GM23248 (cell line): ENCODE results near the gene SPP1. TPM values are rescaled to one million over a fixed set of nuclear protein-coding genes. Genes with fewer than 3 reads are reported as not detected.

Experiments
- DNase-seq: peaks from one replicate; pipeline ENCODE4 v3.0.0-alpha.2; 2015
- H2AFZ ChIP-seq: fragments of 200-600 bp; sonication (generic); 2 replicates; pipeline ENCODE4 v1.6.1; 2016; ENCODE audit warnings: antibody characterized with exemption
- H3F3A ChIP-seq: fragments of 200-600 bp; sonication (generic); 2 replicates; pipeline ENCODE4 v1.6.1; 2016; ENCODE audit warnings: mild to moderate bottlenecking, antibody characterized with exemption, mixed run types; ENCODE audit not compliant: insufficient read depth
- H3K27ac ChIP-seq: fragments of 200-600 bp; sonication (generic); 2 replicates; pipeline ENCODE4 v1.5.1; 2016; ENCODE audit warnings: mild to moderate bottlenecking
- H3K27me3 ChIP-seq: fragments of 200-600 bp; sonication (generic); replicated peaks from 2 replicates; pipeline ENCODE4 v1.6.1; 2016; ENCODE audit warnings: mild to moderate bottlenecking; ENCODE audit not compliant: insufficient read depth
- H3K36me3 ChIP-seq: fragments of 200-600 bp; sonication (generic); 2 replicates; pipeline ENCODE4 v1.6.1; 2016; ENCODE audit warnings: low read depth, mild to moderate bottlenecking
- H3K4me1 ChIP-seq: fragments of 200-600 bp; sonication (generic); 2 replicates; pipeline ENCODE4 v1.6.1; 2016; ENCODE audit warnings: mild to moderate bottlenecking; ENCODE audit not compliant: insufficient read depth
- H3K4me2 ChIP-seq: fragments of 200-600 bp; sonication (generic); one replicate; pipeline ENCODE4 v1.6.1; 2016; ENCODE audit warnings: mild to moderate bottlenecking; ENCODE audit not compliant: unreplicated experiment
- H3K4me3 ChIP-seq: fragments of 200-600 bp; sonication (generic); 2 replicates; pipeline ENCODE4 v1.5.1; 2016; ENCODE audit warnings: mild to moderate bottlenecking
- H3K79me2 ChIP-seq: fragments of 200-600 bp; sonication (generic); 2 replicates; pipeline ENCODE4 v1.6.1; 2016; ENCODE audit warnings: mild to moderate bottlenecking; ENCODE audit not compliant: insufficient read depth
- H3K9ac ChIP-seq: fragments of 200-600 bp; sonication (generic); 2 replicates; pipeline ENCODE4 v1.6.1; 2016; ENCODE audit warnings: mild to moderate bottlenecking
- H3K9me2 ChIP-seq: fragments of 200-600 bp; sonication (generic); 2 replicates; pipeline ENCODE4 v1.6.1; 2016; ENCODE audit warnings: mixed run types, mild to moderate bottlenecking, moderate library complexity; ENCODE audit not compliant: insufficient read depth
- H3K9me3 ChIP-seq: fragments of 200-600 bp; sonication (generic); one replicate; pipeline ENCODE4 v1.6.1; 2017; ENCODE audit warnings: low read depth
- H4K20me1 ChIP-seq: fragments of 200-600 bp; sonication (generic); 2 replicates; pipeline ENCODE4 v1.6.0; 2016; ENCODE audit not compliant: insufficient read depth
- EZH2 ChIP-seq: fragments of 200-600 bp; sonication (generic); IDR thresholded peaks from 2 replicates; pipeline ENCODE4 v1.6.1; 2018; ENCODE audit warnings: antibody characterized with exemption, mild to moderate bottlenecking; ENCODE audit not compliant: insufficient read depth, poor library complexity, severe bottlenecking
- EZH2phosphoT487 ChIP-seq: fragments of 200-600 bp; sonication (generic); IDR thresholded peaks from 2 replicates; pipeline ENCODE4 v1.6.1; 2018; ENCODE audit warnings: antibody characterized with exemption, moderate library complexity, mild to moderate bottlenecking, low read depth; ENCODE audit not compliant: insufficient read depth
- WGBS, 2 experiments: methylation state at CpG; one replicate each; pipeline ENCODE4 v1.1.6; 2015 to 2017; ENCODE audit warnings: low lambda C conversion rate in 2 of 2, low coverage in 1 of 2; ENCODE audit errors: missing lambda C conversion rate in 2 of 2; 5-methylcytosine and 5-hydroxymethylcytosine counted together
- in situ Hi-C: fragments of 300-500 bp; cut with MboI; formaldehyde crosslinking; loops from 2 replicates; pipeline ENCODE4 v1.15.0; 2020
- polyA plus RNA-seq: library from polyadenylated mRNA; unstranded; fragments of >200 nt; fragmentation: Nextera tagmentation; extraction: Ambion mirVana; gene quantifications from 2 replicates; pipeline ENCODE4 v1.2.1, GENCODE V29; 2016
- total RNA-seq: library from RNA; depleted of rRNA; stranded (reverse); fragments of >200 nt; shearing (Covaris generic); gene quantifications from 2 replicates; pipeline ENCODE4 v1.2.3, GENCODE V29; 2014

The SPP1 gene
- total and polyA plus RNA-seq, 2 experiments from 2014 or later: 3.1 to 3.5 TPM

DNA sequence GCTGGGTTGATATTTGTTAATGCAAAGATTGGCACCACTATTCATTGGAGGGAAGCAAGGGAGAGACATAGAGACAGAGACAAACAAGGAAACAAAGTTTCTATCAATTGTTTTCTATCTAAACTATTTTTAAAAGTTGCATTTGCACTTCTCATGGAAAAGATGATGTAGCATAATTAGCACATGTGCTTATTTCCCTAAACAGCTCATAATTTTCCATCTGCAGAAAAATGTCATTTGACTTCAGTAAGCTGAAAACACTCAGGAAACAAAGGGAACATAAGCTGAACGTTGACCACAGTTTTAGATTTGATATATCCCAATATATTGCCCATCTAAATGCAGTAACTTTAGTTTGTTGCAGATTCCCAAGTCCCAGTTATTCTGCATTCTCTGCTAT, 18.5 kb upstream of the SPP1 start:
- H3K9me3 ChIP-seq: no peaks in the 10 kb centered on the region
- in situ Hi-C loops: no loop called here
- WGBS, 2 experiments: 5 to 6% methylated on average over 1 of the region's 1 CpG

DNA sequence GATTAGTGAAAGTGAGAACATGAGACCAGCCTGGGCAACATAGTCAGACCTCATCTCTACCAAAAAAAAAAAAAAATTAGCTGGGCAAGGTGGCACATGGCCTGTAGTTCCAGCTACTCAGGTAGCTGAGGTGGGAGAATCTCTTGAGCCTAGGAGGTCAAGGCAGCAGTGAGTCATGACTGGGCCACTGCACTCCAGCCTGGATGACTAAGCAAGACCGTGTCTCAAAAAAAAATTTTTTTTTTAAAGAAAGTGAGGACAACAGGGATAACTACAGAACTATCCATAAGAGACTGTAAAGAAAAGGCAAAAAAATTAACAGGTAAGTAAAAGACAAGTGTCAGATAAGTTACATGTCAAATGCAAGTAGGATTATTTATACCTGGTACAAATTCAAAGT, 13.5 kb upstream of the SPP1 start:
- Histone ChIP-seq H2AFZ (no peak overlapping the region), H3K27me3 (no peaks in the 10 kb centered on the region), H3K9me3 (no peaks in the 10 kb centered on the region), H3K9ac (no peak overlapping the region), H3K9me2 (no peaks in the 10 kb centered on the region), H3F3A (no peaks in the 10 kb centered on the region), H3K27ac (no peak overlapping the region), H3K4me2 (no peak overlapping the region), H4K20me1 (no peaks in the 10 kb centered on the region), H3K4me1 (no peaks in the 10 kb centered on the region), H3K4me3 (no peak overlapping the region), H3K79me2 (no peaks in the 10 kb centered on the region), H3K36me3 (no peaks in the 10 kb centered on the region)
- TF ChIP-seq EZH2: no peak
- no peak for TF ChIP-seq EZH2phosphoT487
- DNase-seq: peak; percentile 69
- in situ Hi-C loops: loop anchor here (10.0 kb wide), 1 partner anchor 107 kb away; no protein-coding TSS in a partner anchor
- 4 to 40% methylated on average over 1 of the region's 1 CpG for WGBS, 2 experiments

More for the DNA sequence above, 18.5 kb upstream of the SPP1 start:
- no peaks in the 10 kb centered on the region for H3K79me2 ChIP-seq
- no peak overlapping the region for H3K9ac ChIP-seq
- H3F3A ChIP-seq: no peaks in the 10 kb centered on the region
- H3K27ac ChIP-seq: no peak overlapping the region
- H4K20me1 ChIP-seq: no peaks in the 10 kb centered on the region
- H3K36me3 ChIP-seq: no peaks in the 10 kb centered on the region
- no peak overlapping the region for H3K4me2 ChIP-seq
- H3K27me3 ChIP-seq: 0 out of 2 replicates have a peak, but pooled peaks cover 13% of the 10 kb centered on the region
- H3K4me1 ChIP-seq: no peaks in the 10 kb centered on the region
- H2AFZ ChIP-seq: no peak overlapping the region
- TF ChIP-seq EZH2phosphoT487 (no peak), EZH2 (no peak)
- H3K4me3 ChIP-seq: no peak overlapping the region
- H3K9me2 ChIP-seq: no peaks in the 10 kb centered on the region
- no peak for DNase-seq

DNA sequence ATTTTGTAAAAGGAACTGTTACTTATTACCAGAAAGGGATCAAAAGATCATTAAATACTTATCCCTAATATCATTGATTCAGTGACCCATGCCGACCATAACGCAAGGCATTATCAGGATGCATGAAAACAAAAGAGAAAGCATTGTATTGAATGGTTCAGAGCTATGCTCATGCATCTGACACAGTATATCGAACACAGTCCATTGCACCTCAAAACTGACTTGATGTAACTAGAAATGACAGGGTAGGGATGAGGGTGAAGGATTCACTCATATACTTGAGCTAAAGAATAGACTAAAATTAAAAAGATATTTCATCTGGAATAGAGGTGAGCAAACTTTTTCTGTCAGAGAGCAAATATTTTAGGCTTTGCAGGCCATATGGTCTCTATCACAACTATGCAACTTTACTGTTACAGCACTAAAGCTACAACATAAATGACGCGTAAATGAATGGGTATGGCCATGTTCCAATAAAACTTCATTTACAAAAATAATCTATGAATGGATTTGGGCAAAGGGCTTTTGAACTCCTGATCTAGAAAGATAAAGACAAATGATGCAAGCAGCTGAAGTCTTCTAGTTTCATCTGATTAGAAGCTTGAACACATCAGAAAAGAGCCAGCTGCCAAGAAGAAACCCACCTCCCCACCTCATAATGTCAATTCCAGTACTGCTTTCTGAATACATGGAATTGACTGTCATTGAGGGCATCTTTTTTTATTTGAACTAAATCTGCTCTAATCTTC, 12.9 kb upstream of the SPP1 start:
- Histone ChIP-seq H3K9me2 (no peaks in the 10 kb centered on the region), H3K4me3 (no peak overlapping the region), H3K9ac (no peak overlapping the region), H3F3A (no peaks in the 10 kb centered on the region), H3K36me3 (no peaks in the 10 kb centered on the region), H2AFZ (no peak overlapping the region), H3K27ac (no peak overlapping the region), H3K4me1 (no peaks in the 10 kb centered on the region), H3K79me2 (no peaks in the 10 kb centered on the region), H4K20me1 (no peaks in the 10 kb centered on the region), H3K9me3 (no peaks in the 10 kb centered on the region), H3K27me3 (no peaks in the 10 kb centered on the region), H3K4me2 (no peak overlapping the region)
- DNase-seq: no peak
- 77 to 80% methylated on average over 5 of the region's 5 CpGs for WGBS, 2 experiments
- TF ChIP-seq EZH2: no peak
- no peak for TF ChIP-seq EZH2phosphoT487
- in situ Hi-C loops: loop anchor here (10.0 kb wide), 1 partner anchor 108 kb away; no protein-coding TSS in a partner anchor

DNA sequence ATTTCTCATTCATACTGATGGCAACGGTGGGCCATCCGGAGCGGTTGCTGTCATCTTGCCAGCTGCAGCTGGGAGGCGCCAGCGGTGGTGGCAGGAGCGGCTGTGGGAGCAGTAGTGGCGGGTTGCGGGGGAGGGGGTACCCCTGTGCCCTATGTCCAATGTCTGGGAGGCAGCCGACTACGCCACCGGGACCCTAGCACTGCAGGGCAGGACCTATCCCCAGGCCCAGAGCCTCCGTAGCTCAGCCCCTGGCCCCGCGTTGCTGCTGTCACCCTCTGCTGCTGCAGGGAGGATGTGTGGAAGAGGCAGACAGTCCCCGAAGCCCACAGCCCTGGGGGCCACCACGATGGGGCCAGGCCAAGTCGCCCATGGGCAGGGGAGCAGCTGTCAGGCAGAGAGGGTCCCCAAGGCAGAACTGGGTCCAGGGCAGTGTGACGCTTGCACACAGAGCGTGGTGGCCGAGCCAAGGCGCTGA, 10.0 kb upstream of the SPP1 start:
- H3K27me3 ChIP-seq: 0 out of 2 replicates have a peak, but pooled peaks cover 15% of the 10 kb centered on the region
- H3K9me2 ChIP-seq: no peaks in the 10 kb centered on the region
- WGBS, 2 experiments: 82 to 85% methylated on average over 19 to 21 of the region's 21 CpGs
- no peak overlapping the region for H2AFZ ChIP-seq
- no peak overlapping the region for H3K27ac ChIP-seq
- no peak overlapping the region for H3K4me2 ChIP-seq
- no peaks in the 10 kb centered on the region for H4K20me1 ChIP-seq
- H3K36me3 ChIP-seq: no peaks in the 10 kb centered on the region
- in situ Hi-C loops: loop anchor here (10.0 kb wide), 1 partner anchor 111 kb away; no protein-coding TSS in a partner anchor
- H3F3A ChIP-seq: no peaks in the 10 kb centered on the region
- no peaks in the 10 kb centered on the region for H3K79me2 ChIP-seq
- H3K9me3 ChIP-seq: no peaks in the 10 kb centered on the region
- no peak for TF ChIP-seq EZH2
- TF ChIP-seq EZH2phosphoT487: no peak
- no peak for DNase-seq
- H3K4me1 ChIP-seq: no peaks in the 10 kb centered on the region
- no peak overlapping the region for H3K4me3 ChIP-seq
- no peak overlapping the region for H3K9ac ChIP-seq
